HG03045 (cell line): ENCODE data around the gene NDRG4.

Experiments used
- ATAC-seq: cut with Tn5 transposase; IDR thresholded peaks from one replicate; pipeline ENCODE4 v1.9.1; 2021; ENCODE audit warnings: mild to moderate bottlenecking, moderate library complexity; ENCODE audit not compliant: unreplicated experiment

Gene NDRG4

GRCh38 chr16:58537124-58537906, 37.4 kb downstream of the NDRG4 start:
- ATAC-seq, result no peak

DNA sequence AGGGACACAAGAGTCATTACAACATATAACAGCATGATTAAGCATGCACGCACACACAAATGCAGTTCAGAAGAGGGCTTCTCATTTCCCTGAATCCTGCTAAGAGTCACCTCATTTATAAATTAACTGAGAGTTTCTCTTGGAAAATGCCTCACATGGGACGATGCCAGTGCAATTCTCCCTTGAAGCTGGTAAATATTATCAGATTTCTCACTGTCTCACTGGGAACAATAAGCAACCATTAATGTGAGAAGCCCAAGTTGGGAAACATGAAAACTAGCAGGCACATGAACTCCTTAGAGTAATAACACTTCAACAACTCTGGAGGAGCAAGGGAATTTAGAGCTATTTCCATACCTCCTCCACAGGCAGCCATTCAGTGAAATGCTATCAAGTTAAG, 41.8 kb downstream of the NDRG4 start:
- no peak for ATAC-seq

GRCh38 chr16:58542291-58542690, 42.3 kb downstream of the NDRG4 start:
- ATAC-seq, result no peak

- ATAC-seq, result no peak
Measured at GRCh38 chr16:58543685-58544084, 43.7 kb downstream of the NDRG4 start.

GRCh38 chr16:58548378-58548777, 48.4 kb downstream of the NDRG4 start:
- no peak for ATAC-seq

GRCh38 chr16:58551496-58551895, 51.6 kb downstream of the NDRG4 start:
- no peak for ATAC-seq

DNA sequence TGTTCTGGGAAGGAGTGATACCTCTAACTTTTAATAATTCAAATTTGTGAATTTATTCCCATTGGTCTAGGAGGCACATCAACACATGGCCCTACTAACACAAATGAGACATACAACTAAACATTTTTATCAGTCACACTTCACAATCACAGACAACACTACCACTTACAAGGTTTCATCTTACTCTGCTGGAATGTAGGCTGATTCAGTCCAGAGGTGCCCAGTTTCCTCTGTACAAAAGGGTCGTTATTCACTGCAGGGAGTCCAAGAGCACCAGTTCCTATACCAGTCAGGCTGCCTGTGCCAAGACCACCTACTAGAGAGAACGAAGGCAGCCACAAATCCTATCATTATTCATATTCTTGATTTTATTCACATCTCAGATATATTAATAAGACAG, 56.7 kb downstream of the NDRG4 start:
- ATAC-seq, result no peak
